ENCODE measurements around the gene TRAPPC14. TPM values are rescaled to one million over a fixed set of nuclear protein-coding genes. Genes with fewer than 3 reads are reported as not detected.

Gene TRAPPC14
- total and polyA plus RNA-seq, 9 of the 15 experiments (the other 6 are each of a cell fraction or from before 2014, with no cell fraction given) = 0.42 to 45.9 (median 18.2) TPM

DNA sequence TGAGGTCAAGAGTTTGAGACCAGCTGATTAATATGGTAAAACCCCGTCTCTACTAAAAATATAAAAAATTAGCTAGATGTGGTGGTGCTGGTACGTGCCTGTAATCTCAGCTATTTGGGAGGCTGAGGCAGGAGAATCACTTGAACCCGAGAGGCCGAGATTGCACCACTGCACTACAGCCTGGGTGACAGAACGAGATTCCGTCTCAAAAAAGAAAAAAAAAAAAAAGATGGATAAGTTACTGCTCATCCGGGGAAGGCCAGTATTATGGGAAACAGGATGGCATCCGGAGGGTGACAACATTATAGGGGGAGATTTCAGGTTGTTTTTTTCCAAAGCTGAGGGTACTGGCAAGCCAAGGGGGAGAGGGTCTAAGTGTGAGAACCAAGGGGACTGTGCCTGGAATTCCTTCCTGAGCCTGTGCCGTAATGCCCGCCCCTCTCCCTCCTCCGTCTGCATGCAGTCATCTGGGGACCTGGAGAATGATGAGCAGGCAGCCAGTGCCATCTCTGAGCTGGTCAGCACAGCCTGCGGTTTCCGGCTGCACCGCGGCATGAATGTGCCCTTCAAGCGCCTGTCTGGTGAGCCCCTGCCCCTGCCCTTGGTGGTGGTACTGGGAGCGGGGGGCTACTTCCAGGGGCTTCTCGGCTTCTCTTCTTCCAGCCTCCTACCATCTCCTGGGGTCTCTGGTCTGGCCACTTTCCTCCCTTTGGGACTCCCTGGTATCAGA is 5.4 kb downstream of the TRAPPC14 start (continued):
- TF ChIP-seq, protein P1, sequence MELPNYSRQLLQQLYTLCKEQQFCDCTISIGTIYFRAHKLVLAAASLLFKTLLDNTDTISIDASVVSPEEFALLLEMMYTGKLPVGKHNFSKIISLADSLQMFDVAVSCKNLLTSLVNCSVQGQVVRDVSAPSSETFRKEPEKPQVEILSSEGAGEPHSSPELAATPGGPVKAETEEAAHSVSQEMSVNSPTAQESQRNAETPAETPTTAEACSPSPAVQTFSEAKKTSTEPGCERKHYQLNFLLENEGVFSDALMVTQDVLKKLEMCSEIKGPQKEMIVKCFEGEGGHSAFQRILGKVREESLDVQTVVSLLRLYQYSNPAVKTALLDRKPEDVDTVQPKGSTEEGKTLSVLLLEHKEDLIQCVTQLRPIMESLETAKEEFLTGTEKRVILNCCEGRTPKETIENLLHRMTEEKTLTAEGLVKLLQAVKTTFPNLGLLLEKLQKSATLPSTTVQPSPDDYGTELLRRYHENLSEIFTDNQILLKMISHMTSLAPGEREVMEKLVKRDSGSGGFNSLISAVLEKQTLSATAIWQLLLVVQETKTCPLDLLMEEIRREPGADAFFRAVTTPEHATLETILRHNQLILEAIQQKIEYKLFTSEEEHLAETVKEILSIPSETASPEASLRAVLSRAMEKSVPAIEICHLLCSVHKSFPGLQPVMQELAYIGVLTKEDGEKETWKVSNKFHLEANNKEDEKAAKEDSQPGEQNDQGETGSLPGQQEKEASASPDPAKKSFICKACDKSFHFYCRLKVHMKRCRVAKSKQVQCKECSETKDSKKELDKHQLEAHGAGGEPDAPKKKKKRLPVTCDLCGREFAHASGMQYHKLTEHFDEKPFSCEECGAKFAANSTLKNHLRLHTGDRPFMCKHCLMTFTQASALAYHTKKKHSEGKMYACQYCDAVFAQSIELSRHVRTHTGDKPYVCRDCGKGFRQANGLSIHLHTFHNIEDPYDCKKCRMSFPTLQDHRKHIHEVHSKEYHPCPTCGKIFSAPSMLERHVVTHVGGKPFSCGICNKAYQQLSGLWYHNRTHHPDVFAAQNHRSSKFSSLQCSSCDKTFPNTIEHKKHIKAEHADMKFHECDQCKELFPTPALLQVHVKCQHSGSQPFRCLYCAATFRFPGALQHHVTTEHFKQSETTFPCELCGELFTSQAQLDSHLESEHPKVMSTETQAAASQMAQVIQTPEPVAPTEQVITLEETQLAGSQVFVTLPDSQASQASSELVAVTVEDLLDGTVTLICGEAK (IDR thresholded peaks at IDR 0.05) = no peak
- TF ChIP-seq, protein P1 (CRISPR knock-in tag; IDR thresholded peaks at IDR 0.05) = no peak
